GM18505 (cell line): ENCODE data around the gene INPP5B.
A peak's percentile ranks its signal among the peaks of the same experiment; 100 is the strongest.
"Not testable (repeated sequence)": the region's sequence is repeated elsewhere in the genome, so short reads cannot be mapped to it uniquely, and the experiment has no call there.

ENCODE experiments used
- ATAC-seq: cut with Tn5 transposase; IDR thresholded peaks from one replicate; pipeline ENCODE4 v1.9.1; 2021; ENCODE audit not compliant: unreplicated experiment
- POLR2A ChIP-seq: IDR thresholded peaks from 4 replicates; pipeline ENCODE4 v1.6.1; 2011; ENCODE audit warnings: borderline replicate concordance; ENCODE audit not compliant: insufficient read depth, insufficient read length; ENCODE audit errors: extremely low read depth

The INPP5B gene

DNA sequence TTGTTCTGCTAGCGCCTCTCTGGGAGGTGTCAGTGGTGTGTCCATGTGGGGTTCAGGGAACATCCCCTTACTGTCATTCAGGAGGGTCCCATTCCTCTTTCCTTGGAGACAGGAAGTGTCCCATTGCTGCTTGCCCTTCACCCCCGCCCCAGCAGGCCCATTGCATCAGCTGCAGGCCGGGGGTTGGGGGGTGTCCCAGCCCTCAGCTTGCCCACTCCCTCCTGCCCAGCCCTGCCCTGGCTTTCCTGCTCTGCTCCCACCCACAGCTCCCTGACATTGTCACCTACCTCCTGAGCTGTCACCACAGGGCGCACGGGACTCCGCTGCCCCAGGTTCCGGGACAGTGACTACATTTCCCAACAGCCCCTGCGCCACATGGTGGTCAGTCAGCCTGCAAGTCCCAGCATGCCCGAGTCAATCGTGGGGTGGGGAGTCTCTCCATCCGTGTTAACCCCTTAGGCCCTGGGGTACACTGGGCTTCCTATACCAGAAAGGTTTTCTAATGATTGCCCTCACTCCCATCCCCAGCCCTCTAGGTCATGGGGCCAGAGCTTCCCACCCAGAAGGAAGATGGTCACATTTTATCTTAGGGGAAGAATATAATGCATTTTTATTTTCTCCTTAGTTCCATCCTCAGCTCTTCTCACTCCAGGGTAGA, at the start of gene INPP5B:
Gene INPP5B, minus strand, starts transcription at position 351 of the 658 bp plus-strand sequence. CDS start 745 bp downstream, outside the sequence.
- peak; percentile 68 for ATAC-seq
- peak; percentile 65 for TF ChIP-seq POLR2A

DNA sequence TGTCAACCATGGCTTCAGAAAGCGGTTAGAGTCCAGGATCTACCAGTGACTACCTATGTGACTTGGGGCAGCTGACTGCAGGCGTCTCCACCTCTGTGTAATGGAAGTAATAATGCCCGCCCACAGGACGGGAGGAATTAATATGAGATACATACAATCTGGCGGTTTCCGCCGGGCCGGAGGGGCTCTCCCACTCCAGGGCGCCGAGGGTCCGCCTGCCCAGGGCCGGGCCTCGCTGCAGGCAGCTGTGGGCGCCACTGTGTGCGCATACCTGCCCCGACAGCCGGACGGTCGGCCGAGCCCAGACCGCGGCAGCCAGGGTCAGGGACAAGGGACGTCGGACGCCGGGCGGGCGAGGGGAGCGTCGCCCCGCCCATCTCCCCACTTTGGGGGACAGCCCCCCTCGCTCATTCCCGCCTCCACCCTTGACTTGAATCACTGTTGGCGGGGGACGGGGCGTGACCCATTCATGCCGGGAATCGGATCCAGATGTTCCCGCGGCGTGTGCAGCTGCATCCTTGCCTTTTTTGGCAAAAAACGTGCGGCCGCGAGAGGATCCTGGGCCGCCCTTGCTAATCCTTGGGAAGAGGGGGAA, 49.0 kb upstream of the INPP5B start:
- peak; percentile 46 for TF ChIP-seq POLR2A
- ATAC-seq, result no peak

DNA sequence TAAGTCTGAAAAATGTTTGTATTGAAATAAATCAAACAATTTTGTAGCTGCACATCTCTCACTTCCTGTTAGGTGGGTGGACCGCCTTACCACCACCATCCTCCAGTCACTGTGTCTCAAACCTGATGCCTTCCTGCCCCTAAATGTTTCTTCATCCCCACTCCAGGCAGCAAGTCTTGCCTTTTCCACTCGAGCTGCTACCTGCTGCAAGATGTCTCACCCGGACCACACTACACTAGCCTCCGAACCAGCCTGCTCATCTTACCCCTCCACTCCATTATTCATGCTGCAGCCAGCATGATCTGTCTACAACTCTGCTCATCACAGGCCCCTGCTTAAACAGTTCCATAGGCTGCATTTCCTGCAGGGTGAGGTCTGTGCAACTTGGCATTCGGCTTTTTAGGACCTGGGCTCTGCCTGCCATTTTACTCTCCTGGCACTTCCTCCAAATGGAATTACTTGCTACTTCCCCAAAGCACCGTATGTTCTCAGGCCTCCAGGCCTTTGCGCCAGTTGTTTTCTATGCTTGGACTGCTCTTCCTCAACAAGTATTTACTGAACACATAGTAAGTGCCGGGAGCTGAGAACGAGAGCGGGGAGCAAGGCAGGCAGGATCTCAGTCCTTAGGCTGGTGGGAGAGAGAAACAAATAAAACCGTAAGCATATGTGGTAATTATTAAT, 48.2 kb upstream of the INPP5B start:
- no peak for ATAC-seq
- TF ChIP-seq POLR2A, result no peak

DNA sequence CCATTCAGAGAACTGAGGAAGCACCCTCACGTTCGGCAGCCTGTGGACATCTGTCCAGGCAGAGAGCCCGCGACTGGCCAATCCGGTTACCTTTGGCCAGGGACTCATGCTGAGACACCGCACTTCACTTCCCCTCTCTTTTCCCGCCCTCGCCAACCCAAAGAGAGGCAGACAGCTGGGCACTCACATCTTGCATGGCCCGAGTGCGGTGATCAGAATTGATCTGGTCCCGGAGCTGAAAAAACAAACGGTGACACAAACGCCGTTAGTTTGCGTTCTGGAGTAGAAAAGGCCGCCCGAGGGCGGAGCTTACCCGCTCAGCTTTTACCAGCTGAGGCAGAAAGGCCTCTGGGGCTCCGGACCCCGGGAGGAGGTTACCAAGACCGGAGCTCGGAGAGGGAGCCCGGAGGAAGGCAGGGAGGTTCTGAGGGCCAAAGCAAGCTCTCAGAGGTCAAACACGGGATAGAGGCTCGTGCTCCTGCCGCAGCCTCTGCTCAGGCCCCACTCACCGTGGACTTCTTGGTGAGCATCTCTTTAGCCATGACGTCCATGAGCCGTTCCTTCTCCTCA, 42.6 kb upstream of the INPP5B start:
- peak; percentile 18 for ATAC-seq

DNA sequence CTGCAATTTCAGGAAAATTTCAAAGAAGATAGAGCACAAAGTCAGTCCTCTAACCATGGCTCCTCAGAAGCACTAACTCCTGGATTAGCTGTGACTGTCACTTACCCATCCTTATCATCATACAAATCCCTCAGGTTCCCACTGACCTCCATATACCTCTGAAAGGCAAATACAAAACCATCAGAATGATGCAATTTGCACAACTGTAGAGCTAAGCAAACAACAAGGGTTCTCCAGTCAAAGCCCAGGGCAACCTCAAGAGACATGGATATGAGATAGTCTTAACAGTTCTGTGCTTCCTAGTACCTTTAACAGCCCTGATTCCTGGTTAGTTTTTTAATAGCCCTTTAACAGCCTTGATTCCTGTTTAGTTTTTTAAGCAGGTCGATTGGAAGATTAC, 40.8 kb upstream of the INPP5B start:
- TF ChIP-seq POLR2A, result no peak
- ATAC-seq, result no peak

More for the DNA sequence above, 42.6 kb upstream of the INPP5B start:
- TF ChIP-seq POLR2A, result no peak

DNA sequence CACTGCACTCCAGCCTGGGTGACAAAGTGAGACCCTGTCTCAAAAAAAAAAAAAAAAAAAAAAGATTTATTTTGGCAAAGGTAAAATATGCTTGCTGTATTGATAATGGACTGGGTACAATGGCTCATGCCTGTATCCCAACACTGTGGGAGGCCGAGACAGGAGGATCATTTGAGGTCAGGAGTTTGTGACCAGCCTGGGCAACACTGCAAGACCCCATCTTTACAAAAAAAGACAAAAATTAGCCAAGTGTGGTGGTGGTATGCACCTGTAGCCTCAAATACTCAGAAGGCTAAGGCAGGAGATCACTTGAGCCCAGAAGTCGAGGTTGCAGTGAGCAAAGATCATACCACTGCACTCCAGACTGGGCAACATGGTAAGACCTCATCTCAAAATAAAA, 36.7 kb upstream of the INPP5B start:
- no peak for TF ChIP-seq POLR2A
- ATAC-seq, result no peak

DNA sequence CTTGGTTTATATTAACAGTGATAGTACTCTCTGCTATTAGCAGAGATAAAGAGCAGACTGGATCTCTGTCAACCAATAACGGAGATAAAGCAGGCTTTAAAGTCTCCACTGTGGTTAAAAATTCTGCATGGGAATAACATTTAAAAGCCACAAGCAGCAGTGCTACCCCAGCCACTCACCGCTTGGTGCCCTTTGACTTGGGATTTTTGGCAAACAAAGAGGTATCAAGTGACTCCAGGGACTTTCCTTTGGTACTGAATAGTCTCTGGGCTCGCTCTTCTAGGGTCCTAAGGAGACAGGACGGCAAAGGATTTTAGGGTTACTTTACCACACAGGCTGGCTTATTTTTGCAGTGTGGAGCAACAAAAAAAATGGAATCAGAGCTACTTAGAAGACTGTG, 31.7 kb upstream of the INPP5B start:
- no peak for ATAC-seq
- no peak for TF ChIP-seq POLR2A

DNA sequence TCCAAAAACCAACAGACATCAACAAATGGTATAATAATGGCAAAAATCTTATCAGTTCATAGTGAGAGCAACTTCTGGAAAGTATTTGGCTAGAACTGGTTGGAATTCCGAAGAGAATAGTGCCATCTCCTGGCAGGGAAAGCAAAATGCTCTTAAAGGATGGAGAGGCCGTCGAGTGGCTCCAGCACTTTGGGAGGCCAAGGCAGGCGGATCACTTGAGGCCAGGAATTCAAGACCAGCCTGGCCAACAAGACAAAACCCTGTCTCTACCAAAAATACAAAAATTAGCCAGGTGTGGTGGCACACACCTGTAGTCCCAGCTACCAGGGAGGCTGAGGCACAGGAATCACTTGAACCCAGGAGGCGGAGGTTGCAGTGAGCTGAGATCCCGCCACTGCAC, 28.2 kb upstream of the INPP5B start:
- not testable (repeated sequence) for ATAC-seq

DNA sequence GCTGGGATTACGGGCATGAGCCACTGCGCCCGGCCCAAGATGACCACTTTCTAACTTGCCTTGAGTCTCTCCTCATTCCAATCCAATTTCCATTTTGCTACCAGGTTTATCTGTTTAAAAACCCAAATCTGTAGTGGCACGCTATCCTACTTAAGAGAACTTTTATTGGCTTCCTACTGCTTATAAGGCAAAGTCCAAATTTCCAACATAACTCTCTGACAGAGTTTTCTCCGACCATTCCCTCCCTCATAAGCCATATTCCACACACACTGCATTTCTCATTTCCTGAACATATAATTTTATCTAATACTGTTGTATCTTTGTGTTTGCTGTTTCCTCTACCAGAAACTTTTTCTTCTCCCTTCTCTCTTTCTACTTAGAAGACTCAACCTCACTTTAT, 27.7 kb upstream of the INPP5B start:
- no peak for ATAC-seq
- no peak for TF ChIP-seq POLR2A

DNA sequence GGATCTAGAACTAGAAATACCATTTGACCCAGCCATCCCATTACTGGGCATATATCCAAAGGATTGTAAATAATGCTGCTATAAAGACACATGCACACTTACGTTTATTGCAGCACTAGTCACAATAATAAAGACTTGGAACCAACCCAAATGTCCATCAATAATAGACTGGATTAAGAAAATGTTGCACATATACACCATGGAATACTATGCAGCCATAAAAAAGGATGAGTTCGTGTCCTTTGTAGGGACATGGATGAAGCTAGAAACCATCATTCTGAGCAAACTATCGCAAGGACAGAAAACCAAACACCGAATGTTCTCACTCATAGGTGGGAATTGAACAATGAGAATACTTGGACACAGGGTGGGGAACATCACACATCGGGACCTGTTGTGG, 26.8 kb upstream of the INPP5B start:
- not testable (repeated sequence) for ATAC-seq

DNA sequence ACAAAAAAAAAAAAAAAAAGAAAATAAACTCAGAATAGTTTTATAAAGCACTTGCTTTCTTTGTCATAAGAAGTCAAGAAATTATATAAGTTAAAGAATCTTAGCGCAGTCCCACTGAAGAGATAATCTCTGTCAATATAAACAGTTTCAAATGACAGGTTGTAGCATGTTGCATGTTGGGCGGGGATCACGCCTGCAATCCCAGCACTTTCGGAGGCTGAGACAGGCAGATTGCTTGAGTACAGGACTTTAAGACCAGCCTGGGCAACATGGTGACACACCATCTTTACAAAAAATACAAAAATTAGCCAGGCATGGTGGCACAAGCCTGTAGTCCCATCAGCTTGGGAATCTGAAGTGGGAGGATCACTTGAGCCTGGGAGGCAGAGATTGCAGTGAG, 18.4 kb upstream of the INPP5B start:
- TF ChIP-seq POLR2A, result no peak

DNA sequence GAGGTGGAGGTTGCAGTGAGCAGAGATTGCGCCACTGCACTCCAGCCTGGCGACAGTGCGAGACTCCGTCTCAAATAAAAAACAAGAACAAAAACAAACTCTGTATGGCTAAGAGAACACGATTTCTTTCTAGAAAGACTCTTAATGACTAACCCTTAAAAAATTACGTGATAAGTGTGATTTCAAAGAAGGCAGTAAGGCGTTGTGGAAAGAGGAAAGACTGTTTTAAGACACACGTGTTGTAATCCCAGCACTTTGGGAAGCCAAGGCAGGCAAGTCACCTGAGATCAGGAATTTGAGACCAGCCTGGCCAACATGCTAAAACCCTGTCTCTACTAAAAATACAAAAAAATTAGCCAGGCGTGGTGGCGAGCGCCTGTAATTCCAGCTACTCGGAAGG, 17.3 kb upstream of the INPP5B start:
- ATAC-seq, result not testable (repeated sequence)

More for the DNA sequence above, 18.4 kb upstream of the INPP5B start:
- no peak for ATAC-seq

DNA sequence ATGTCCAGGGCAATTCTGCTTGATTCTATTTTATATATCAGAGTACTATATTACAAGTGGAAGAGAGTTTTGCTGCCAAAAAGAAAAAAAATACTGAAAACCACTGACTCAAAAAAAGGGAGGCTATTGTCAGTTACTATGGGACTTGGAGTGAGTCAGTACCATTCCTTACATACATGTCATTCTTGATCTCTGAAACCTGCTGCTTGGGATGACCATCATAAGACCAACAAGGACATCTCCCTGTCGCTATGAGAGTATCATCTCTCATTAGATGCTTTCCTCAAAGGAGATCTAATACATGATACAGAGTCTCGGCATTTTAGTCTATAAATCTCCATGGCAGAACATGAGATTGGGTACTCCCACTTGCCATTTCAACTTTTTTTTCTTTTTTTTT, 11.8 kb upstream of the INPP5B start:
- no peak for ATAC-seq

DNA sequence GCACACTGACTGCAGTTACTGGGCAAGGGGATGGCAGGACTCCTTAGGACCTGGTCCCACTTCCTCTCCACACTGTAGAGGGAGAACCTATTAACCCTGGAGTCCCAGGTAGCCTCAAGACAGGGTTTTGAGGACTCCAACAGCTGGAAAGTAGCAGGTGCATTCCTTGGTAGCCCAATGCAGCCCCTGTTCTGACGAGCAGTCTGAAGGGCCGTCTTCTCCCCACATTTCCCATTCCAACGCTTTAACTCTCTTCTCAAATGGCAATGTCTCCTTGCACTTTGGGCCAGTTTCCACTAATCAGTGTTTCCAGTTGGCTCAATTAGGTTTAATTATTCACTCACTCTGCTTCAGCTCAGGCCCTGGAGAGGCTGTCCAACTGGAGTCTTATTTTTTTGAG, 8.8 kb upstream of the INPP5B start:
- no peak for TF ChIP-seq POLR2A
- ATAC-seq, result no peak

More for the DNA sequence above, 11.8 kb upstream of the INPP5B start:
- no peak for TF ChIP-seq POLR2A

DNA sequence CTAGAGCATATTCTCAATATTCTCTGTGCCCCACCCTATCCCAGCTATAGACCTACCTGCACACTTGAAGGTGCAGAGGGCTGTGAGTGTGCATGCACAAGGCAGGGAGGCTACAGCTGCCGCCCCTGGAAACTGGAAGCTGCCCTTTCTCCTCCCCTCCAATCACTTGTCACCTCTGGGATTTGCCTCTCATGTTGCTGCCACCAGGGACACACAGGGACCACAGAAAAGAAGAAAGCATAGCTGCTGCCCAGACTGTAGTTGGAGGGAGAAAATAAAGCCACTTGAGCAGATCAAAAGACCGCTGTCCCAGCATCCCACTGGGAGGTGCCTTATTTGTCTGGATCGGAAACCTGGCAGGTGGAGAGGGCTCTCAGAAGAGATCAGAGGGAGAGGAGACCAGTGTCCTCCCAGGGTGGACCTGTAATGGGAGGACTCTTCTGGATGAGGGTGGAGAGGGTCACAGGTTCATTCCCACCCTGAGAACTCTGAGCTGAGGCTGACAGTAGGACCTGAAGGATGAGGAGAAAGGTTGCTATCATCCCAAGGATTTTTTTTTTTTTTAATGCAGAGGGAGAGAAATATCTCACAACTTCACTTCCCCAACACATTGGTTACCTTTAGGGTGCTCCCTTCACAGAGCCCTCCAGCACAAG, 7.6 kb upstream of the INPP5B start:
- no peak for TF ChIP-seq POLR2A
- no peak for ATAC-seq
